ENCODE data around the gene RARS2.

GRCh38 chr6:87628881-87629280, 39.1 kb upstream of the RARS2 start:
- TF ChIP-seq ZNF274 (IDR thresholded peaks at IDR 0.05; ENCODE audit: low read depth, low read length) (no peak), YY1 (IDR thresholded peaks at IDR 0.05; ENCODE audit: insufficient read depth, insufficient read length) (no peak), SUZ12 (IDR thresholded peaks at IDR 0.05; ENCODE audit: extremely low read depth, insufficient read depth, insufficient read length) (no peak)
